GM12872 (cell line): ENCODE data around the gene PDE4B.

Experiments
- TF ChIP-seq, protein P1 (sequence below): IDR thresholded peaks from 3 replicates; pipeline ENCODE4 v1.5.1; 2011; ENCODE audit warnings: low read depth, mild to moderate bottlenecking, low read length, moderate library complexity; ENCODE audit not compliant: insufficient read depth

Gene PDE4B

DNA sequence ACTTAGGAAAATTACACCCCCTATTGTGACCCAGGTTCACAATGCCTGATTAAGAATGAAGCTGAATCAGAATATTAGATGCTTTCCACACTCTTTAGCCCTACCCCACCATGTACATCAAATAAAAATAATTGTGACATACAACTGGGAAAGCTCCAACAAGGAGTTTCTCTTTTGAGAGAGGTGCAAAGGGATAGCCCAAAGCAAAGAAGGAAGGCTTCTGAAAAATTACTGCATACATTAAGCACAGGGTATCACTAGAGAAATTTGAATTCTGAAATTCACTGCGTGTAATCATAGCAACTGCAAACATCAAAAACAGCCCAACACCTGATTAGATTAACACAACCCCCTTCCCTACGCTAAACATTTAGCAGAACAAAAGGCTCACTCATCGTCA is 34.1 kb downstream of the PDE4B start:
- TF ChIP-seq, protein P1, sequence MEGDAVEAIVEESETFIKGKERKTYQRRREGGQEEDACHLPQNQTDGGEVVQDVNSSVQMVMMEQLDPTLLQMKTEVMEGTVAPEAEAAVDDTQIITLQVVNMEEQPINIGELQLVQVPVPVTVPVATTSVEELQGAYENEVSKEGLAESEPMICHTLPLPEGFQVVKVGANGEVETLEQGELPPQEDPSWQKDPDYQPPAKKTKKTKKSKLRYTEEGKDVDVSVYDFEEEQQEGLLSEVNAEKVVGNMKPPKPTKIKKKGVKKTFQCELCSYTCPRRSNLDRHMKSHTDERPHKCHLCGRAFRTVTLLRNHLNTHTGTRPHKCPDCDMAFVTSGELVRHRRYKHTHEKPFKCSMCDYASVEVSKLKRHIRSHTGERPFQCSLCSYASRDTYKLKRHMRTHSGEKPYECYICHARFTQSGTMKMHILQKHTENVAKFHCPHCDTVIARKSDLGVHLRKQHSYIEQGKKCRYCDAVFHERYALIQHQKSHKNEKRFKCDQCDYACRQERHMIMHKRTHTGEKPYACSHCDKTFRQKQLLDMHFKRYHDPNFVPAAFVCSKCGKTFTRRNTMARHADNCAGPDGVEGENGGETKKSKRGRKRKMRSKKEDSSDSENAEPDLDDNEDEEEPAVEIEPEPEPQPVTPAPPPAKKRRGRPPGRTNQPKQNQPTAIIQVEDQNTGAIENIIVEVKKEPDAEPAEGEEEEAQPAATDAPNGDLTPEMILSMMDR = no peak

DNA sequence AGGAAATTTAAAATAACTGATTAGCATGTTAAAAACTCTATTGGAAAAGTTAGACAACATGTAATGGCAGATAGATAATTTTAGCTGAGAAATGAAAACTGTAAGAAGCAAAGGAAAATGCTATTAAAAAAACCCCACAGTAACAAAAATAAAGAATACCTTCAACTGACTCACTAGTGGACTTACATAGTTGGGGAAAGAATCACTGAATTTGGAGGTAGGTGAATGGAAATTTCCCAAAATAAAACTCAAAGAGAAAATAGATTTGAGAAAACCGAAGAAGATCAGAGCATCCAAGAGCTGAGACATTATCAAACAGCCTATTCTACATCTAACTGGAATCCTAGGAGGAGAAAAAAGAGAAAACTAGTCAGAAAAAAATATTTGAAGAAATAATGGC is 34.7 kb downstream of the PDE4B start:
- TF ChIP-seq, protein P1 = no peak

DNA sequence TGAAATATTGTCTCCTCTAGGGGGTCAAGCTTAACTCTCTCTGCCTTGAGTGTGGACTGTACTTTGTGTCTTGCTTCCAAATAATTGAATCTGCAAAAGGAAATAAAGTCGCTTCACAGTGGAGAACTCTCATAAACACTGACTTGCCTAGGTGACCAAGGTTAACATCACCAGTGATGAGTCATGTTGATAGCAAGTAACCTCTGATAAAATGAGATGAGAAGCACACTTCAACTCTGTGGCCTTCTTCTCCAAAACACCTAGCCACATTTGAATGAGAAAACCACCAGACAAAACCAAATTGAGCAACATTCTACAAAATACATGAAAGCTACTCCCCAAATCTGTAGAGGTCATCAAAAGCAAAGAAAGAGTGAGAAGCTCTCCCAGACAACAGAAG is 37.6 kb downstream of the PDE4B start:
- TF ChIP-seq, protein P1 = no peak

DNA sequence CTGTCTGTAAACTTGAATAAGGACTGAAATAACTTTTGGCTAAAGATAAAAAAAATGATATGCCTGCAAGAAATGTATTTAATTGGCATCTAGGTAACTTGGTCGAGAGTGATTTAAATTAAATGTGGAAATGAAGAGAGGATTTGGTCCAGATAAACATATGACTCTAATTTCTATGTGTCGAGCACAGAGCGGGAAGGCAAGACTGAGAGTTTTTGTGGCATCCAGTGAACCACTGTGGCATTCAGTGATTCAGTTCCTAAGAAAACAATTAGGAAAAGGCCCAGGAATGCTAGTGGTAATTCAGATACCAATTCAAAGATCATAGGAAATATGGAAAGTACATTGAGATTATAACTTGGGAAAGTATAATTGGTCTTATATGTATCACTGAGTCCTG is 39.6 kb downstream of the PDE4B start:
- TF ChIP-seq, protein P1 = no peak

DNA sequence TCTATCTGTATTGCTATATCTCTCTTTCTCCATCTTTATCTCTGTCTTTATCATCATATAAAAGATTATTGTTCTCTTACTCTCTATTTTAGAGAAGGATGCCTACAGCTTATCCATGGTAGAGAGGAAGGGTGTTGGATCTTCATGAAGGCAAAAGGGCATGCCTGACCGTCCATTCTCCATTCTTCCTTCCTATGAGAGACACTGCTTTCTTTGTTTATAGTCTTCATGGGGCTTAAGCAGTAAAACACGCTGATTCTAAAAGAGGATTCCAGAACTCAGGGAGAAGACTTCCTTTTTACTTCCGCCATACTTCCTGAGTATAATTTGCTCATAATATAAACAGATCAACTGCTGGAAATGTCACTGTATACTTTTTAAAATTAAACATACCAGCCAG is 44.0 kb downstream of the PDE4B start:
- TF ChIP-seq, protein P1 = no peak

DNA sequence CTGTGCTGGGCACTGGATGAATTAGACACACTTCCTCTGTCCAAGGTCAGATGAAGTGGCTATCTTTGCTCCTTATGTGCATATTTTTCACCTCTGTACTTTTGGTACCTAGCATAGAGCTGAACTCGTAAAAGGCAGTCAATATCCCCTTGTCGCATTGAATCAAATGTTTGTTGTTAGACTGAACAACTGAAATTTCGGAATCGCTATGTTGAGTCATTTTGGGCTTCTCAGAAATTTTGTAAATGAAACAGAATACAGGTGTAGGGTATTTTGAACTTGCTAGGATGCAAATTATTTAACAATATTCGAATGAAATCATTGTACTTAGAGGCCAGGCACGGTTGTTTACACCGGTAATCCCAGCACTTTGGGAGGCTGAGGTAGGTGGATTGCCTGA is 48.0 kb downstream of the PDE4B start:
- TF ChIP-seq, protein P1 = no peak

DNA sequence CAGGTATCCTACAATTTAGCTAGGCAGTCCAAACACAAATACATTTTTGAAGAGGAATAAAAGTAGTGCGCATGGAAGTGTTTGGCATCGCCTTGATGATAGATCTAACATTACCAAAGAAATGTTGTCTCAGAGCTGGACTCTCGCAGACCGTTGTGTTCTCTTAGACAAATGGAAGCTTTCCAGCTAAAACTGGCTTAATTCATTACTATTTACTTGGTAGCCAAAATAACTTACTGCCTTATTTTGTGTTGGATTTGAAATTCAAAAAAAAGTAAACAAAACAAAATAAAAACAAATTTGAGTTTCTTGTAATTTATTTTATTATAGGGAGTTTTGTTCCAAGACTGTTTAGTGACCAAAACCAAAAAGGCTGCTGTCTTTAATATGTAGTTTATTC is 51.6 kb downstream of the PDE4B start:
- TF ChIP-seq, protein P1 = no peak
